Measurements from ENCODE around the gene C1orf167.

C1orf167 gene

GRCh38 chr1:11835441-11836225 lies 73.6 kb downstream of the C1orf167 start:
- DNase-seq (ENCODE audit: low spot score): no peak

GRCh38 chr1:11836955-11837766 lies 75.2 kb downstream of the C1orf167 start:
- DNase-seq (ENCODE audit: low spot score): no peak

- DNase-seq (ENCODE audit: low spot score): no peak
These were observed 75.9 kb downstream of the C1orf167 start for GRCh38 chr1:11837767-11838348.

- peak; percentile 50 for DNase-seq (ENCODE audit: low spot score)
These were observed 76.6 kb downstream of the C1orf167 start for GRCh38 chr1:11838349-11839272.
